Measurements from ENCODE around the gene RP9. TPM values are rescaled to one million over a fixed set of nuclear protein-coding genes. Genes with fewer than 3 reads are reported as not detected.

The RP9 gene
- total and polyA plus RNA-seq, 11 donors: 12.4 to 31.7 (median 18.0) TPM

GRCh38 chr7:33087356-33087755 lies 21.8 kb downstream of the RP9 start:
- TF ChIP-seq POLR2A (IDR thresholded peaks at IDR 0.05): no peak
- intact Hi-C loops (cut with DNase I): no loop called here
- Histone ChIP-seq H3K4me3 (no peak overlapping the region), H3K27me3 (no peaks in the 10 kb centered on the region), H3K4me1 (peaks cover 0 to 10% (median 0%) of the 10 kb centered on the region in 12 donors), H3K36me3 (no peaks in the 10 kb centered on the region), H3K27ac (peak overlapping the region in 5 of 12 donors; percentile 6 to 52 (median 33)), H3K9me3 (peaks cover 0 to 7% (median 0%) of the 10 kb centered on the region in 12 donors)
- WGBS, 4 donors: 19 to 69% (median 20%) methylated on average over 2 of the region's 2 CpGs
- DNase-seq (no peak), ATAC-seq (no peak)

- H3K4me3 ChIP-seq: no peak overlapping the region
- H3K4me1 ChIP-seq: no peaks in the 10 kb centered on the region
- no peaks in the 10 kb centered on the region for H3K9me3 ChIP-seq
- ATAC-seq: no peak
- DNase-seq: no peak
- no peak overlapping the region for H3K27ac ChIP-seq
- TF ChIP-seq POLR2A (IDR thresholded peaks at IDR 0.05): no peak
- no peak for TF ChIP-seq CTCF (IDR thresholded peaks at IDR 0.05)
- 88 to 91% (median 90%) methylated on average over 9 of the region's 9 CpGs for WGBS, 4 donors
- H3K36me3 ChIP-seq: no peaks in the 10 kb centered on the region
- intact Hi-C loops (cut with DNase I): no loop called here
- H3K27me3 ChIP-seq: no peaks in the 10 kb centered on the region
These were observed 29.2 kb downstream of the RP9 start for GRCh38 chr7:33079763-33080690.

GRCh38 chr7:33079096-33079495 lies 30.1 kb downstream of the RP9 start:
- no peak overlapping the region for H3K4me3 ChIP-seq
- no peak for TF ChIP-seq POLR2A (IDR thresholded peaks at IDR 0.05)
- TF ChIP-seq CTCF (IDR thresholded peaks at IDR 0.05): no peak

GRCh38 chr7:33076737-33077136 lies 32.5 kb downstream of the RP9 start:
- TF ChIP-seq POLR2A (IDR thresholded peaks at IDR 0.05): no peak
- no peak for TF ChIP-seq CTCF (IDR thresholded peaks at IDR 0.05)
- 82 to 88% (median 86%) methylated on average over 3 of the region's 3 CpGs for WGBS, 4 donors
- Histone ChIP-seq H3K4me1 (peaks cover 0 to 13% (median 5%) of the 10 kb centered on the region in 12 donors), H3K9me3 (no peaks in the 10 kb centered on the region), H3K36me3 (no peaks in the 10 kb centered on the region), H3K27me3 (no peaks in the 10 kb centered on the region), H3K27ac (no peak overlapping the region), H3K4me3 (no peak overlapping the region)
- intact Hi-C loops (cut with DNase I): no loop called here
- ATAC-seq (no peak), DNase-seq (no peak)

More at GRCh38 chr7:33079096-33079495, 30.1 kb downstream of the RP9 start:
- DNase-seq: no peak
- H3K27ac ChIP-seq: no peak overlapping the region
- no peak for ATAC-seq
- H3K36me3 ChIP-seq: no peaks in the 10 kb centered on the region
- intact Hi-C loops (cut with DNase I): no loop called here
- H3K4me1 ChIP-seq: no peaks in the 10 kb centered on the region
- 79 to 97% (median 89%) methylated on average over 2 of the region's 2 CpGs for WGBS, 4 donors
- H3K9me3 ChIP-seq: no peaks in the 10 kb centered on the region
- no peaks in the 10 kb centered on the region for H3K27me3 ChIP-seq

Data from heart left ventricle (tissue), 16 donors.